Effector memory CD8-positive, alpha-beta T cell (primary cell): Measurements from ENCODE around the gene STAT5B.
A peak's percentile ranks its signal among the peaks of the same experiment; 100 is the strongest.

Experiments
- ATAC-seq: fragments of 150-1000 bp; cut with Tn5 transposase; replicated peaks from 2 replicates; pipeline ENCODE4 v1.10.0; 2021; ENCODE audit warnings: mild to moderate bottlenecking, moderate library complexity
- DNase-seq, 3 experiments: peaks; one replicate each; pipeline ENCODE4 v3.0.0; 2021
- H3K27ac Mint-ChIP-seq, 2 donors: one replicate each; pipeline ENCODE4 v1.8.0; 2022; ENCODE audit warnings: mild to moderate bottlenecking in 2 of 2, mixed read lengths in 2 of 2, moderate library complexity in 2 of 2
- H3K27me3 Mint-ChIP-seq, 2 donors: one replicate each; pipeline ENCODE4 v1.8.0; 2022; ENCODE audit warnings: mixed read lengths in 2 of 2
- H3K36me3 Mint-ChIP-seq: one replicate; pipeline ENCODE4 v1.8.0; 2022; ENCODE audit warnings: mild to moderate bottlenecking, moderate library complexity, mixed read lengths; ENCODE audit not compliant: insufficient read depth
- H3K4me1 Mint-ChIP-seq, 2 donors: one replicate each; pipeline ENCODE4 v1.8.0; 2022; ENCODE audit warnings: low read depth in 2 of 2, mixed read lengths in 2 of 2
- H3K4me3 Mint-ChIP-seq, 2 donors: one replicate each; pipeline ENCODE4 v1.8.0; 2022; ENCODE audit warnings: mild to moderate bottlenecking in 2 of 2, mixed read lengths in 2 of 2, moderate library complexity in 2 of 2
- H3K9me3 Mint-ChIP-seq, 2 donors: one replicate each; pipeline ENCODE4 v1.8.0; 2022; ENCODE audit warnings: mixed read lengths in 2 of 2

The STAT5B gene

DNA sequence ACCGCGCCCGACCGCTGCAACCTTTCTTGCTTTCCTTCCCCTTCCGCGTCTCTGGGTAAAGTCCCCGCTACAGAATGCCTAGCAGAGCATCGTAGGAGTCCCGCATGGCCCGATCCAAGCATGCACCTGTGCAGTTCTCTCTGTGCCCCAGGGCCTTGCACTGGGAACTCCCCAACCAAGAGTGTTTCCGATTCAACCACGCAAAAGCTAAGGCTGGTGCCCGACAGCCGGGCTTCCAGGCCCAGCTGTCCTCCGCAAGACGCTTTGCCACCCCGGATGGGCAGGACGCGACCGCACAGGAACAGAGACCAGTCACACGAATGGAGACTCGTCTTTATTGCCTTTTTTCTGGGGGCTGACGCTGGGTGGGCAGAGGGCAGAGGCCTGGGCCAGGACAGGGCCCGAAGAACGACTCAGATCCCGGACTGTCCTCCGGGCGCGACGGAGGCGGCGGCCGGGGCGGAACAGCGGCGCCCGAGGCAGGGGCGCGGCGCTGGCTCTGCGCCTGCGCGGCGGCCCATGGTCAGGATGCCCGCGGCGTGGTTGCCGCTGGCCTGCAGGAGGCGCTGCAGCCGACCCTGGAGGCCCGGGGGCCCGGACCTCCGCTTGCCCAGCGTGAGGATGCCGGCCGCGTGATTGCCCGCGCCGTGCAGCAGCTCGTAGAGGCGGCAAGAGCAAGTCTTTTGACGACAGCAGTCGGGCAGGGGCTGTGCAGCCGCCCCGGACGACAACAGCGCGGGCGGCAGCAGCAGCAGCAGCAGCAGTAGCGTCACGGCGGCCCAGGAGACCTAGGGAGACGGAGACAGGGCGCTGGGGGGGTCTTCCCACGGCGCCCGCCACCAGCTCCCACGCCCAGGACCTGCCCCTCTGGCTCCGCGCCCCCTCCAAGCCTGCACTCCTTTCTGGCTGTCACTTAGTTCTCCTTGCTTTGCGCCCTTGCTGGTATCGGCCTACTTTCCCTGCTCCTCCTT lies 92.2 kb downstream of the STAT5B start:
- Mint-ChIP-seq H3K27me3 (peaks cover 0 to 12% of the 10 kb centered on the region in 2 donors), H3K27ac (peak overlapping the region; percentile 86 to 89), H3K36me3 (peaks cover 14% of the 10 kb centered on the region), H3K4me1 (peaks cover 28% of the 10 kb centered on the region in 2 donors), H3K9me3 (no peaks in the 10 kb centered on the region), H3K4me3 (peak overlapping the region; percentile 90 to 93)
- peak; percentile 74 to 81 (median 76) for DNase-seq
- peak; percentile 65 for ATAC-seq

DNA sequence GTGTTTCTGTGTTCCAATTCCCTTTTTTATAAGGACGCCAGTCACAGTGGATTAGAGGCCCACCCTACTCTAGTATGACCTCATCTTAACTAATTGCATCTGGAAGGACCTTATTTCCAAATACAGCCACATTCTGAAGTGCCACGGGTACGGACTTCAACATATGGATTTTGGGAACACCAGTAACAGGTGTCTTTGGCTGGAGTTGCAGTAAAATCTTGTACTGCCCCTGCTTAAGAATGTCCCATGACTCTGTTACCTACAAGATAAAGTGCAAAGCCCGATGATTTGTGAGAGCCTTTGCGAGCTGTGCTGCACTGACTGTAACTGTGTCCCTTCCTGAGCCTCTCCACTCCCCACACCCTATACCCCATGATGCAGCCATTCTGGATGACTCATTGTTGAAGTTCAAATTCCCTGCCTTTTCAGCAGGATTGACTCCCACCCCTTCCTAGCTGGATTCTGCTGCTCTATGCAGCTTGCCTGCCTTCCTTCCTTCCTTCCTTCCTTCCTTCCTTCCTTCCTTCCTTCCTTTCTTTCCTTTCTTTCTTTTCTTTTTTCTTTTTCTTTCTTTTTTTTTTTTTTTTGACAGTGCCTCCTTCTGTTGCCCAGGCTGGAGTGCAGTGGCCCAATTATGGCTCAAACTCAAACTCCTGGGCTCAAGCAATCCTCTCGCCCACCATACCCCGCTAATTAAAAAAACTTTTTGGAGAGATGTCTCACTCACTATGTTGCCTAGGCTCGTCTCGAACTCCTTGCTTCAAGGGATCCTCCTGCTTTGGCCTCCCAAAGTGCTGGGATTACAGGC lies 93.1 kb downstream of the STAT5B start:
- H3K9me3 Mint-ChIP-seq = no peaks in the 10 kb centered on the region

DNA sequence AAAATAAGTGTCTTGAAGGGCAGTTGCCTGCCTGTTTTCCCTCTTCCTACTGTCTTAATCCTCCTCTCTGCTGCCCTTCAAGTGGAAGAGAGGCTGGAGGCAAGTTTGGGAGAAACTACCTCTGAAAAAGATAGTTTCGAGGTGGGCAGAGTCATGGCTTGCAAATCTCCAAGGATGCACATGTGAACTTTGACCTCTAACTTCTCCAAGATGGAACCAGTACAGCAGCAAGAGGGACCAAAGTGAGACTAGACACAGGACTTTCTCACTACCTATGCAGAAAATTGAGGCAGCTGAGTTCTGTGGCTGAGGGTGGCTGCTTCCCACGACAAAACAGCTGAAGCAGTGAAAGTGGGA lies 94.4 kb downstream of the STAT5B start:
- peak overlapping the region; percentile 73 to 75 for H3K4me3 Mint-ChIP-seq
- no peak overlapping the region for H3K27ac Mint-ChIP-seq
- no peak for DNase-seq
- H3K9me3 Mint-ChIP-seq = no peaks in the 10 kb centered on the region
- peaks cover 0 to 27% of the 10 kb centered on the region in 2 donors for H3K27me3 Mint-ChIP-seq
- ATAC-seq = no peak
- peaks cover 20% of the 10 kb centered on the region for H3K36me3 Mint-ChIP-seq
- peaks cover 31 to 36% of the 10 kb centered on the region in 2 donors for H3K4me1 Mint-ChIP-seq

More for the DNA sequence above, 93.1 kb downstream of the STAT5B start:
- Mint-ChIP-seq H3K36me3 (peaks cover 14% of the 10 kb centered on the region), H3K4me3 (peak overlapping the region; percentile 90 to 93), H3K27me3 (peaks cover 0 to 21% of the 10 kb centered on the region in 2 donors), H3K27ac (peak overlapping the region; percentile 86 to 89), H3K4me1 (peaks cover 31 to 36% of the 10 kb centered on the region in 2 donors)
- DNase-seq (no peak), ATAC-seq (no peak)

DNA sequence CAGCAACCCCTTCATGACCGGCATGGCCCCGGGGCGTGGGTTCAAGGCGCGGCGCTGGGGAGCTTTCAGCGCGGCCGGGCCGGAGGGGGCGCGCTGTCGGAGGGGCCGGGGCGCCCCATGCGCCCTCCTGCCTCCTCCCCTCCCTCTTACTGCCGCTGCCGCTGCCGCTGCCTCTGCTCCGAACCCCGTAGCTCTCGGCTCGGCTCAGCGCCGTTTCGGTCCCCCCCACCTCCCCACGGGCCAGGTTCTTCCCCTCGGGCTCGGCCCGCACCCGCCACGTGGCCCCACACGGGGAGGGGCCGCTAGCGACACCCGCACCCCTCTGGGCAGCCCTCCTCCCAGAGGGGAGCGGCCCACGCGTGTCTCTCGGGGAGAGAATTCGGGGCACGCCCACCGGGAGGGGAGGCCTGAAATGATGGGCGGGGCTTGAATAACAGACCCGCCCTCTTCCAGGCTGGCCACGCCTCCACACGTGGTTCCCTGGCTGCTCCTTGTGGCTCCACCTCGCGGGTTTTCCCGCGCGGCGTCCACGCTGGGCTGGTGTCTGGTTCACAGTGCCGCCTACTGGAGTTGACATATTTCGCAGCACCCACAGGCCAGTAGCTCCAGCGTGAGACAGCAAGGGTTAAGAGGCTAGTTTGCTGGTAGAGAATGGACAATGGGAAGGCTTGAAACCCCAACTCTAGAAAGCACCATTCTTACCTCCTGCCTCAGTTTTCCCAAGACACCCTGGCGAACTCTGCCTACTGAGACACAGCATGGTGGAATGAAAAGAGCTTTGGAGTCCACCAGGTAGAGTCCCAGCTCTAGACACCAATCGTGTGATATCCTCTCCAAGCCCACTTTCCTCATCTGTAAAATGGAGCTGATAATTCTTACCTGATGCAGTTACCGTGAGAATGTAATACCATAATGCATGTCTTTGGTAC lies 95.0 kb downstream of the STAT5B start, which contains the start of gene KCNH4:
Gene KCNH4, minus strand, starts transcription at position 221 of the 929 bp plus-strand sequence. Its CDS starts 197 bp downstream, at position 24.
- DNase-seq = peak; percentile 75 to 83 (median 81)
- peak within 1 kb of the TSS; percentile 73 to 75 for H3K4me3 Mint-ChIP-seq
- H3K27me3 Mint-ChIP-seq = peaks cover 0 to 27% of the 10 kb centered on the region in 2 donors
- peaks cover 31 to 36% of the 10 kb centered on the region in 2 donors for H3K4me1 Mint-ChIP-seq
- peak within 1 kb of the TSS in 1 of 2 donors; percentile 63 for H3K27ac Mint-ChIP-seq
- peak; percentile 64 for ATAC-seq
- H3K9me3 Mint-ChIP-seq = no peaks in the 10 kb centered on the region
- H3K36me3 Mint-ChIP-seq = peaks cover 21% of the 10 kb centered on the region

DNA sequence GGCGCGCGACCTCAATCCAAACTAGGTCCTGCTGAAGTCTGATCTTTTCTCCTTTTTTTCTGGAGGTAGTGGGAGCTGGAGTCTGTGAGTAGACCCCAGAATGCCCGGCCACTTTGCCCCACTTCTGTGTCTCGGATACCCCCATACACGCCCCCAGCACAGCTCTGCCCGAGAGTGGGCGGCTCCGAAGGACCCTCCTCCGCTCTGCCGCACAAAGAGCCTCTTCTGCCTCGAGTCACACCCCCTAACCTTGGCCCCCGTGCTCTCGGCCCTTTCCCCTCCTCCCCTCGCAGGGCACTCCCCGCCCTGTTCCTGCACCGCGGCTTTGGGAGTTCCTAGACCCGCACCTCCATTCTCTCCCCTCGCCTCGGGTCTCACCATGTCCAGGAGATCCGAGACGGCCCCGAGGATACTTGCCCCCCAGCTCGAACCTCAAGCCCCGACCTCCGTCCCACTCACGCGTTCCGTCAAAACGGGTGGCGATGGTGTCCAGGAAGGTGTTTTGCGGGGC lies 95.7 kb downstream of the STAT5B start:
- H3K27me3 Mint-ChIP-seq = peaks cover 0 to 27% of the 10 kb centered on the region in 2 donors
- no peaks in the 10 kb centered on the region for H3K9me3 Mint-ChIP-seq
- ATAC-seq (no peak), DNase-seq (no peak)
- no peak overlapping the region for H3K27ac Mint-ChIP-seq
- H3K36me3 Mint-ChIP-seq = peaks cover 21% of the 10 kb centered on the region
- peak overlapping the region; percentile 59 to 73 for H3K4me3 Mint-ChIP-seq
- peaks cover 31 to 36% of the 10 kb centered on the region in 2 donors for H3K4me1 Mint-ChIP-seq

DNA sequence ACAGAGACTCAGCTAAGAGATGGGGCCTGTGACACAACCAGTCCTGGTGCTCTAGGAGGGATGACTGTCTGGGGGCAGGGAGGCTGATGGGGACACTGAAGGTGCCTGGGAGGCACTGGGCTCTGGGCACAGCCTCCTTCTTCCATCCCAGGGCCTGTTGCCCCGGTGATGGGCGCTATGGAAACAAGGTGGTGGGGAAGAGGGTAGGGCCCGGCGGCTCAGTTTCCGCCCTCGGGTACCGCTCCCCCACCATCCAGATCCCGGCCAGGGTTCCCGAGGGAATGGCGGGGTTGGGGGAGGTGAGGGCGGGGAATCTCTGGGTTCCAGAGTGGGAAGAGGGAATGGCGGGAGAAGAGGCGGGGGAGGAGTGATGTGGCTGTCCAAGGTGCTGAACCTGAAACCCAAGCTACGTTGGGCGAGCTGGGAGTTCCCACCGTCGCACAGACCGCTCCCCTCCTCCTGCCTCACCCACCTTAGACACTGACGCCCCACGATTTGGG lies 96.2 kb downstream of the STAT5B start:
- Mint-ChIP-seq H3K27me3 (peaks cover 0 to 31% of the 10 kb centered on the region in 2 donors), H3K27ac (no peak overlapping the region), H3K4me1 (peaks cover 31 to 35% of the 10 kb centered on the region in 2 donors), H3K36me3 (peaks cover 21% of the 10 kb centered on the region), H3K9me3 (no peaks in the 10 kb centered on the region), H3K4me3 (peak overlapping the region; percentile 59 to 73)
- no peak for ATAC-seq
- DNase-seq = no peak

DNA sequence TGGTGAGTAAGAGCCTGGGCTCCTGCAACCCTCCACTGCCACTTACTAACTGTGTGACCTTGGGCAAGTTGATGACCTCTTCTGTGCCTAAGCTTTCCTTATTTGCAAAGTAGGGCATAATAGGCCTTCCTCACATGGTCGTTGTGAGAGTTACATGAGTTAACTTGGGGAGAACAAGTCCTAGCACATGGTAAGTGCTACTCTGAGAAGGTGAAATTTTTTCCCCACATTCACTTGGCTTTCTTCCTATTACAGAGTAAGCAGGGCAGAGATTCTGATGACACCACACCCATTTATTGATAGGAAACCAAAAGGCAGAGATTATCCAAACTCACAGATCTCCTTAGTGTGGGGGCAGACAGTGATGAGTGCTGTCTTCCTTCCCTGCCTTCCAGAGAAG lies 96.9 kb downstream of the STAT5B start:
- Mint-ChIP-seq H3K27ac (no peak overlapping the region), H3K4me1 (peaks cover 30 to 31% of the 10 kb centered on the region in 2 donors), H3K36me3 (peaks cover 21% of the 10 kb centered on the region), H3K27me3 (peaks cover 0 to 37% of the 10 kb centered on the region in 2 donors), H3K9me3 (no peaks in the 10 kb centered on the region), H3K4me3 (peak overlapping the region; percentile 59 to 73)
- DNase-seq (no peak), ATAC-seq (no peak)

DNA sequence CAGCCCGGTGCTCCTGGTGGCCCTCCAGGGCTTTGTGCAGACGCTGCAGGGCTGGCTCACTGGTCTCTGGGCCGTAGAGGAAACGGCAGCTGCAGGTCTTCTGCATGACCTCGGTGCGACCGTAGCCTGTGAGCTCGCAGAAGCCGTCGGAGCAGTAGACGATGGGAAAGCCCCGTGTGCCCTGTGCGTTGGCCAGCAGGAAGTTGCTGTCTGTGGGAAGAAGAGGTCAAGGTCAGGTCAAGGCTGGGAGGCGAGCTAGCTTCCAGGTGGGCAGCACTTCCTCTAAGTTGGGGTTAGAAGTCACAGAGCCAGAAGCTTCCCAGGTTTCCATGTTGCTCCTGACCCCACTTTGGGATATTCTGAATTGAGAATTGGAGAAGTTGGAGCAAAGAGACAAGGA lies 97.4 kb downstream of the STAT5B start:
- peaks cover 26 to 31% of the 10 kb centered on the region in 2 donors for H3K4me1 Mint-ChIP-seq

DNA sequence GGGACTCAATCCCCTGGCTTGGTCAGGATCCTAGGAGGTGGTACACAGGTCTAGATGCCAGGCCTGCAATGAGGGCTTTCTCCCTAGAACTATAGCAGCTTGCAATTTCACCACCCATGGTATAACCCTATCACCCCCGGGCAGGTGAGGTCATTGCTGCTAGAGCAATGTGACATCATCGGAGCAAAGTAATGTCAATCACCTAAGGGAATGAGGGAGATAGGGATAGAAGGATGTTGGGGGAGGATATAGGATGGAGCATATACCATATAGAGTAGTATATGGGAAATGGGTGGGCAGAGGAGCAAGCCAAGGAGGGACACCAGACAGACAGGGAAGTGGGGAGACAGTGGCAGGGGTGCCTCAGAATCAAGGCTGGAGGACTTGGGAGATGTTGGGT lies 98.5 kb downstream of the STAT5B start:
- ATAC-seq = no peak
- peaks cover 21% of the 10 kb centered on the region for H3K36me3 Mint-ChIP-seq
- H3K9me3 Mint-ChIP-seq = no peaks in the 10 kb centered on the region
- peaks cover 19 to 21% of the 10 kb centered on the region in 2 donors for H3K4me1 Mint-ChIP-seq
- no peak overlapping the region for H3K4me3 Mint-ChIP-seq
- DNase-seq = no peak
- H3K27me3 Mint-ChIP-seq = peaks cover 0 to 37% of the 10 kb centered on the region in 2 donors
- H3K27ac Mint-ChIP-seq = no peak overlapping the region

More for the DNA sequence above, 97.4 kb downstream of the STAT5B start:
- Mint-ChIP-seq H3K4me3 (peak overlapping the region in 1 of 2 donors; percentile 13), H3K27me3 (peaks cover 0 to 37% of the 10 kb centered on the region in 2 donors), H3K27ac (no peak overlapping the region), H3K9me3 (no peaks in the 10 kb centered on the region), H3K36me3 (peaks cover 21% of the 10 kb centered on the region)
- no peak for DNase-seq
- peak; percentile 26 for ATAC-seq

DNA sequence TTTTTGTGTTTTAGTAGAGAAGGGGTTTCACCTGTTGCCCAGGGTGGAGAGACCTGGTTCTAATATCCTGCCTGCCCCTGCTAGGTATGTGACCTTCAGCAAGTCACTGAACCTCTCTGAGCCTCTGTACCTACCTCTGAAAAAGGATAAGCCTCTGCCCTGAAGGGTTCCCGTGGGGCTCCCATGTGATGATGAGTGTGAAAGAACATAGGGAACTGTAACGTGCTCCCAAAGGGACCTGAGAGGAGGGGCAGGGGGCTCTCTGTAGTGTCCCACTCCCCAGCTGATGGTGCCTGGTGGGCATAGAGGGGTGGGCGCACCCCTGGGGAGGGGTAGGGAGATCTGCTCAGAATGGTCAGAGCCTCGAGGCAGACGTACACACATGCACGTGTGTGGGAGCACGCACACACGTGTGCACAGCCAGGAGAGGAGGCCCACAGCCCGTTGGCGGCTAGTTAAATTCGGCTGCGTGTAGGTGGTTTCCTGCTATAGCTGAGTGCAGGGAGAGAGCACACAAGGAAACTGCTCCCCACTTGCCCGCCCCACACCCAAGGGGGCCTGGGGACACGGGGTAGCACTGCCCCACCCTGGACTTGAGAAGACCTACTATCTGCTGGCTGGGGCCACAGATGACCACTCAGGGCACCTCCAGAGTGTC lies 101.9 kb downstream of the STAT5B start:
- ATAC-seq = no peak
- Mint-ChIP-seq H3K9me3 (no peaks in the 10 kb centered on the region), H3K4me1 (peaks cover 4 to 10% of the 10 kb centered on the region in 2 donors), H3K27ac (no peak overlapping the region), H3K27me3 (peaks cover 0 to 39% of the 10 kb centered on the region in 2 donors), H3K36me3 (peaks cover 7% of the 10 kb centered on the region), H3K4me3 (no peak overlapping the region)
- DNase-seq = no peak

DNA sequence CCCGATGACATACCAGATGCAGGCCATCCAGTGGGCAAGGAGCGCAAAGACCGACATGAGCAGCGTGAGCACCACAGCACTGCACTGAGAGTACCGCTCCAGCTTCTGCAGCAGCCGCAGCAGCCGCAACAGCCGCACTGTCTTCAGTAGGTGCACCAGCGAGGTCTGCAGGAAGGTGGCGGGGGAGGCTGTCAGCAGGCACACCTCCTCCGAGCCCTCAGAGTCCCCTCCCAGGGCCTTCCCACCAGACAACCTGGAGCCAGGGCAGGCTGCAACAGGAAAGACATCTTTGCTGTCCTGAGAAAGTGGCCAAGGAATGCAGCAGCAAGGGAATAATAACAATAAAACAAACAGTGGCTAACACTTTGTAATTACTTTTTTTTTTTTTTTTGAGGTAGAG lies 104.4 kb downstream of the STAT5B start:
- Mint-ChIP-seq H3K36me3 (peaks cover 1% of the 10 kb centered on the region), H3K27me3 (peaks cover 0 to 23% of the 10 kb centered on the region in 2 donors), H3K4me3 (no peak overlapping the region), H3K27ac (no peak overlapping the region), H3K9me3 (no peaks in the 10 kb centered on the region), H3K4me1 (no peaks in the 10 kb centered on the region)
- ATAC-seq (no peak), DNase-seq (no peak)

DNA sequence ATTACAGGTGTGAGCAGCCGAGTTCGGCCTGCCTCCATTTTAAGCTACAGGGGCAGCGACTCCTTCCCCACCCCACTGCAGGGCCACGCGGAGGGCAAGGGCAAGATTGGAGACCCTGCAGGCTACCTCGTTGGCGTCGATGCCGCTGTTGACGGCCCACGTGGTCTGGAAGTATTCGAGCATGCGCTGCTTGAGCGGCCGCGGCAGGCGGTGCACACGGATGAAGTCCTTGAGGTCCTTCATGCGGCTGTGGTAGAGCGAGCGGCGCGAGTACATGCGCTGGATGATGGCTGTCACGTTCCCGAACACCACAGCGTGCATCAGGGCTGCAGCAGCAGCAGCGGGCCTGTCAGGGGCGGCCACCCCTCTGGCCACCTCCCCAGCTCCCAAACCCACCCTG lies 106.8 kb downstream of the STAT5B start:
- ATAC-seq (no peak), DNase-seq (no peak)
- H3K27ac Mint-ChIP-seq = no peak overlapping the region
- H3K4me3 Mint-ChIP-seq = no peak overlapping the region
- no peaks in the 10 kb centered on the region for H3K36me3 Mint-ChIP-seq
- H3K4me1 Mint-ChIP-seq = no peaks in the 10 kb centered on the region
- H3K9me3 Mint-ChIP-seq = no peaks in the 10 kb centered on the region
- peaks cover 0 to 13% of the 10 kb centered on the region in 2 donors for H3K27me3 Mint-ChIP-seq
